OCI-LY1 (cell line): ENCODE measurements around the gene DNAJC25.

Experiments
- EZH2 ChIP-seq: fragments of 200-600 bp; sonication (generic), shearing (Covaris generic); IDR thresholded peaks from 2 replicates; pipeline ENCODE4 v1.8.0; 2017; ENCODE audit warnings: borderline replicate concordance, mixed run types, mild to moderate bottlenecking, antibody characterized with exemption, low read length, moderate library complexity, mixed read lengths
- TF ChIP-seq, protein P1 (sequence below): fragments of 200-600 bp; sonication (generic), shearing (Covaris generic); IDR thresholded peaks from 2 replicates; pipeline ENCODE4 v1.5.1; 2017; ENCODE audit warnings: mild to moderate bottlenecking, antibody characterized with exemption, low read length, moderate library complexity, mixed read lengths

GRCh38 chr9:111598733-111599091 lies 32.4 kb upstream of the DNAJC25 start:
- TF ChIP-seq, protein P1, sequence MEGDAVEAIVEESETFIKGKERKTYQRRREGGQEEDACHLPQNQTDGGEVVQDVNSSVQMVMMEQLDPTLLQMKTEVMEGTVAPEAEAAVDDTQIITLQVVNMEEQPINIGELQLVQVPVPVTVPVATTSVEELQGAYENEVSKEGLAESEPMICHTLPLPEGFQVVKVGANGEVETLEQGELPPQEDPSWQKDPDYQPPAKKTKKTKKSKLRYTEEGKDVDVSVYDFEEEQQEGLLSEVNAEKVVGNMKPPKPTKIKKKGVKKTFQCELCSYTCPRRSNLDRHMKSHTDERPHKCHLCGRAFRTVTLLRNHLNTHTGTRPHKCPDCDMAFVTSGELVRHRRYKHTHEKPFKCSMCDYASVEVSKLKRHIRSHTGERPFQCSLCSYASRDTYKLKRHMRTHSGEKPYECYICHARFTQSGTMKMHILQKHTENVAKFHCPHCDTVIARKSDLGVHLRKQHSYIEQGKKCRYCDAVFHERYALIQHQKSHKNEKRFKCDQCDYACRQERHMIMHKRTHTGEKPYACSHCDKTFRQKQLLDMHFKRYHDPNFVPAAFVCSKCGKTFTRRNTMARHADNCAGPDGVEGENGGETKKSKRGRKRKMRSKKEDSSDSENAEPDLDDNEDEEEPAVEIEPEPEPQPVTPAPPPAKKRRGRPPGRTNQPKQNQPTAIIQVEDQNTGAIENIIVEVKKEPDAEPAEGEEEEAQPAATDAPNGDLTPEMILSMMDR: no peak
- TF ChIP-seq EZH2: no peak
